Ovary (tissue), 3 donors: ENCODE results near the gene SOX6.

Experiments
- EP300 ChIP-seq: sonication (generic); formaldehyde crosslinking; IDR thresholded peaks from one replicate; pipeline ENCODE4 v1.6.1; 2017; ENCODE audit warnings: antibody characterized with exemption
- POLR2A ChIP-seq: fragments of 450-650 bp; IDR thresholded peaks from one replicate; pipeline ENCODE4 v1.6.1; 2017; ENCODE audit warnings: antibody characterized with exemption, mild to moderate bottlenecking, moderate library complexity
- TF ChIP-seq, protein P1 (sequence below), 3 donors: fragments of 450-650 bp in 2 of 3; fragments of 200-600 bp in 1 of 3; IDR thresholded peaks; one replicate each; pipeline versions ENCODE4 v1.5.1 to v1.8.0; 2016 to 2022; ENCODE audit warnings: antibody characterized with exemption in 3 of 3, mild to moderate bottlenecking in 1 of 3
- donor health status: DM: no; HTN: no; CAD: no.

DNA sequence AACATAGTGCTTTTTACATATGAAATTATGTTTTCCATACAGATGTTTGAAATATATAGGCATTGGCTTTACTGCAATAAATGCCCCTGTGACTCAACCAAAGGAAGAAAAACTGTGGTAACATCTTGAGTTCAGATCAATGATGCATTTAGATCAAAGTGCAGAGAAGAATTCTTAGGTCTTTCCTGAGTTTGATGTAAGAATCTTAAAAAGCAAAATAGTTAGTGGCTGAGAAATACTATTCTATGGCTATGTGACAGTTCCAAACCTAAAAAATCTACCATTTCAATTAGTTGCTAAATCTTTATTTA is 93.7 kb downstream of the SOX6 start:
- TF ChIP-seq EP300 (no peak), POLR2A (no peak)
- TF ChIP-seq, protein P1, sequence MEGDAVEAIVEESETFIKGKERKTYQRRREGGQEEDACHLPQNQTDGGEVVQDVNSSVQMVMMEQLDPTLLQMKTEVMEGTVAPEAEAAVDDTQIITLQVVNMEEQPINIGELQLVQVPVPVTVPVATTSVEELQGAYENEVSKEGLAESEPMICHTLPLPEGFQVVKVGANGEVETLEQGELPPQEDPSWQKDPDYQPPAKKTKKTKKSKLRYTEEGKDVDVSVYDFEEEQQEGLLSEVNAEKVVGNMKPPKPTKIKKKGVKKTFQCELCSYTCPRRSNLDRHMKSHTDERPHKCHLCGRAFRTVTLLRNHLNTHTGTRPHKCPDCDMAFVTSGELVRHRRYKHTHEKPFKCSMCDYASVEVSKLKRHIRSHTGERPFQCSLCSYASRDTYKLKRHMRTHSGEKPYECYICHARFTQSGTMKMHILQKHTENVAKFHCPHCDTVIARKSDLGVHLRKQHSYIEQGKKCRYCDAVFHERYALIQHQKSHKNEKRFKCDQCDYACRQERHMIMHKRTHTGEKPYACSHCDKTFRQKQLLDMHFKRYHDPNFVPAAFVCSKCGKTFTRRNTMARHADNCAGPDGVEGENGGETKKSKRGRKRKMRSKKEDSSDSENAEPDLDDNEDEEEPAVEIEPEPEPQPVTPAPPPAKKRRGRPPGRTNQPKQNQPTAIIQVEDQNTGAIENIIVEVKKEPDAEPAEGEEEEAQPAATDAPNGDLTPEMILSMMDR (IDR thresholded peaks at IDR 0.05): no peak
